NCI-H2107 (cell line): ENCODE data around the gene RNF224.
A peak's percentile ranks its signal among the peaks of the same experiment; 100 is the strongest.
"Not testable (repeated sequence)": the region's sequence is repeated elsewhere in the genome, so short reads cannot be mapped to it uniquely, and the experiment has no call there.

ENCODE experiments used
- DNase-seq: peaks from one replicate; lab custom pipeline; 2025; lab: John Stamatoyannopoulos, UW

RNF224 gene

DNA sequence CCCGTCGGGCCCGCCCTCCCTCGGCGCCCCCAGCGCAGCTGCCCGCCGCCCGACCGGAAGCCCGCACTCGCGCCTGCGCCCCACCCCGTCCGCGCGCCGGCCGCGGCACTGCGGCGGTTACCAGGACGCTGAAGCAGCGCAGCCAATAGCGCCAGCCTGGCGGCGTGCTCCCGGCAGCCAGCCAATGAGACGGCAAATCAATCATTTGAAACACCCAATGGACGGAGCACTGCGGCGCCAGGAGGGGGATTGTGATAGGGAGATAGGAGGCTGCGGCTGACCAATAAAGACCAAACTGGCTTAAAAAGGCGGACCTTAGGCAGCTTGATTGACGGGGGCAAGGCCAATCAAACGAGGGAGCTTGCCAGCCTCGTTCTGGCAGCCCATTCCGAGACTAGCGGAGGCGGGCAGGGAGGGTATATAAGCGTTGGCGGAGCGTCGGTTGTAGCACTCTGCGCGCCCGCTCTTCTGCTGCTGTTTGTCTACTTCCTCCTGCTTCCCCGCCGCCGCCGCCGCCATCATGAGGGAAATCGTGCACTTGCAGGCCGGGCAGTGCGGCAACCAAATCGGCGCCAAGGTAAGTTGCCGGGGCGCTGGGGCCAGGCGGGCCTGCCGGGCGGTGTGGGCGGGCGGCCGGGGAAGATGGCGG lies 13.7 kb downstream of the RNF224 start, which contains the start of gene TUBB4B:
TUBB4B (plus strand) TSS at position 447 of the 649 bp plus-strand sequence; CDS start at position 521, 74 bp downstream.
- DNase-seq: peak; percentile 100

DNA sequence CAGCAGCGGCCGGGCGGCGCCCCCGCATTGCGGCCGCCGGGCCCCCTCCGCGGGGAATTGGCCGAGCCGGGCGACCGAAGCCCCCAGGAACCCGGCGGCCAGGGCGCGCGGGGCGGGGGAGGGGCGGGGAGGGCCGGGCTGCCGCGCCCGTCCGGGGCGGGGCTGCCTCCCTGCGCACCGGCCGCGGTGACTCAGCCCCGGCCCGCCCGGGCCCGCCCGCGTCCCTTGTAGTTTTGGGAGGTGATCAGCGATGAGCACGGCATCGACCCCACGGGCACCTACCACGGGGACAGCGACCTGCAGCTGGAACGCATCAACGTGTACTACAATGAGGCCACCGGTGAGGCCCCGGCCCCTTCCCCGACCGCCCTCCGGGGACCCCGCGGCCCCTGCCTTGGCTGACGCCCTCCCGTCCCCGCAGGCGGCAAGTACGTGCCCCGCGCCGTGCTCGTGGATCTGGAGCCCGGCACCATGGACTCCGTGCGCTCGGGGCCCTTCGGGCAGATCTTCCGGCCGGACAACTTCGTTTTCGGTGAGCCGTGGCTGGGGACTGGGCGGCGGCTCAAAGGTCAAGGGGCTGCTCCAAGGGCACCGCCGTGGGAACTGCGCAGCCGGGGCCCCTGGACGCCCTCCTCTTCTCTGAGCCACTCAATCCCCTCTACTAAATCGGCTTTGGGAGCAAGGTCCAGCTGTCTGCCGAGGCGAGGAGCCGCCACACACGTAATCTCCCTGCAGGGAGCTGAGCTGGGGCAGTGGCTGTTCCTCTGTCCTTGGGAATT lies 14.4 kb downstream of the RNF224 start:
- no peak for DNase-seq

DNA sequence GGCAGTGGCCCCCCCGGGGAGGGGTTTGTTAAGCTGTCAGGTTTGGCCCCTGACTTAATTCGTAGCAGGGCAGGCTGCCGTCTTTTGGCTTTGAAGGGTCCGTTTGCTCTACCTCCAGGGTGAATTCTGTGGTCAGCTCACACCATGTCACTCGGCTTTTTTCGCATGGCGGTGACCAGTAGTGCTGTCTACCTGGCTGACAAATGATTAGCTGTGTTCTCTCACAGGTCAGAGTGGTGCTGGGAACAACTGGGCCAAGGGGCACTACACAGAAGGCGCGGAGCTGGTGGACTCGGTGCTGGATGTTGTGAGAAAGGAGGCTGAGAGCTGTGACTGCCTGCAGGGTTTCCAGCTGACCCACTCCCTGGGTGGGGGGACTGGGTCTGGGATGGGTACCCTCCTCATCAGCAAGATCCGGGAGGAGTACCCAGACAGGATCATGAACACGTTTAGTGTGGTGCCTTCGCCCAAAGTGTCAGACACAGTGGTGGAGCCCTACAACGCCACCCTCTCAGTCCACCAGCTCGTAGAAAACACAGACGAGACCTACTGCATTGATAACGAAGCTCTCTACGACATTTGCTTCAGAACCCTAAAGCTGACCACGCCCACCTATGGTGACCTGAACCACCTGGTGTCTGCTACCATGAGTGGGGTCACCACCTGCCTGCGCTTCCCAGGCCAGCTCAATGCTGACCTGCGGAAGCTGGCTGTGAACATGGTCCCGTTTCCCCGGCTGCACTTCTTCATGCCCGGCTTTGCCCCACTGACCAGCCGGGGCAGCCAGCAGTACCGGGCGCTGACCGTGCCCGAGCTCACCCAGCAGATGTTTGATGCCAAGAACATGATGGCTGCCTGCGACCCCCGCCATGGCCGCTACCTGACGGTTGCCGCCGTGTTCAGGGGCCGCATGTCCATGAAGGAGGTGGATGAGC lies 15.2 kb downstream of the RNF224 start:
- DNase-seq: no peak

DNA sequence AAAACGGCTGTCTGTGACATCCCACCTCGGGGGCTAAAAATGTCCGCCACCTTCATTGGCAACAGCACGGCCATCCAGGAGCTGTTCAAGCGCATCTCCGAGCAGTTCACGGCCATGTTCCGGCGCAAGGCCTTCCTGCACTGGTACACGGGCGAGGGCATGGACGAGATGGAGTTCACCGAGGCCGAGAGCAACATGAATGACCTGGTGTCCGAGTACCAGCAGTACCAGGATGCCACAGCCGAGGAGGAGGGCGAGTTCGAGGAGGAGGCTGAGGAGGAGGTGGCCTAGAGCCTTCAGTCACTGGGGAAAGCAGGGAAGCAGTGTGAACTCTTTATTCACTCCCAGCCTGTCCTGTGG lies 15.9 kb downstream of the RNF224 start:
- DNase-seq: not testable (repeated sequence)

DNA sequence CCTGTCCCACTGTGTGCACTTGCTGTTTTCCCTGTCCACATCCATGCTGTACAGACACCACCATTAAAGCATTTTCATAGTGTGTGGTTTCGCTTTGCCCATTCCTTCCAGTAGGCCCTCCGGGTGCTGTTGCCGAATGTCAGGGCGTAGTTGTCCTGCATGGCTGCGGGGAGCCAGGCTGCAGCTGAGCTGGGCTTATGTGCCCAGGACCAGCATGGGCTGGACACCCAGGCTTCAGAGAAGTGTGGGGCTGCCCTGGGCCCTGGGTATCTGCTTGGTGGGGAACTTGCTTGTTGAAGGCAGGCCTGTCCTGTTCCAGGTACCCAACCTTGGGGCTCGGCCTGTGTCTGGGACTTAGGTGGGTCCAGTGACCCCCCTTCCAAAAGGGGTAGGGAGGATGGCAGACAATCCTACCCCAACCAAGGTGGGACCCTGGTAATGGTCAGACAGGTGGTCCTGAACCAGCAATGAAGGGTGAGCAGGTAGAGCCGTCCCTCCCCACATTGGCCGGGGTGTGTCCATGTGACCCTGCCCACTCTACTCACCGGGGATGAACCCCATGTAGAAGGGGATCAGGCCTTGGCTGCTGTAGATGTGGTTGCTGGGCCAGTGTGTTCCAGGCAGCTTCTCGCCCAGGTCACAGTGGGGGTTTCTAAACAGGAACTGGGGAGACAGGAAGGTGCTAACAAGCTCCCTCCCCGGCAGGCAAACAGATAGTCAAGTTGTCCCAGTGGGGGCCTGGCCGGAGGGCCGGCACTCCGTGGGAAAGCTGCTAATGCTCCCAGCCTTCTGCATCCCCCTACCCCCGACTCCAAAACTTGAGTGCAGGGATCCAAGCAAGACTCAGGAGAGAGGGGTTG lies 16.6 kb downstream of the RNF224 start:
- no peak for DNase-seq

DNA sequence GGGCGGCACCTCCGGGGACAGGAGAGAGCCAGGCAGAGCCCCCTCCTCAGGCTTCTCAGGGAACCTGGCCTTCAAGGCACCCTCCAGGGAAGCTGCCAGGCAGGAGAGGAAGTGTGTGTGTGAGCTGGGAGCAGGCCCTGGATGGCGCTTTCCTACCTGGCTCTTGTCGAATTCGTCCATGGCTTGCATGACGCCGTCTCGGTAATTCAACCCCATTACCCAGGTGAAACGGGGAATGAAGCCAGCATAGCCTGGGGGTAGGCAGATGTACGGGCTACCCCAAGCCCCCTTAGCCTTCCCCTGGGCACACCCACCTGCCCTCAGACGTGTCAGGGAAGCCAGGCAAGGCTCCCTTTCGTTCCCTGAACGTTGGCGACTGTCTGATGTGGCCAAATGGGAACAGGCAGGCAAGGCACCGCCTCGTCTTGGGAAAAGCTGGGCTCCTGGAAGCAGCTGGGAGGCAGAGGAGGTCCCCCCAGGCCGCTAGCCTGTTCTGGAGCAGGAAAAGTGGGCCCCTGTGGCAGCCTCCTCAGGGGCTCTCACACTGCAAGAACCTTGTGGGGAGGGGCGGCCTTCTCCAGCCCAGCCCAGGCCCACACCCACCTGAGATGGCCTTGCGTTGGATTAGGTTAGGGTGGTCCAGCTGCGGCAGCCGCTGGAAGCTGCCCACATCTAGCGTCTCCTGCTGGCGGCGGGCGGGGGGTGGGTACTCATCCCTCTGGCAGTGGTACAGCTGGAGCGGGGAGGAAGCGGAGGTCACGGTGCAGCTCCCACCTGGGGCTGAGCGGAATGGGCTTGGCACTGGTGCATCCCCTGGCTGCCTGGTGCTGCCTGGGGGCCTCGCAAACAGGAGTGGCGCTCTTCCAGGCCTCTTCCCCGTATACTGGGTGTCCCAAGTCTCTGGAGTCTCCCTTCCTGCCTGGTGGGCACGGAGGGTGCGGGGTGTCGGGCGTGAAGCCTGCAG lies 17.5 kb downstream of the RNF224 start:
- peak; percentile 46 for DNase-seq

DNA sequence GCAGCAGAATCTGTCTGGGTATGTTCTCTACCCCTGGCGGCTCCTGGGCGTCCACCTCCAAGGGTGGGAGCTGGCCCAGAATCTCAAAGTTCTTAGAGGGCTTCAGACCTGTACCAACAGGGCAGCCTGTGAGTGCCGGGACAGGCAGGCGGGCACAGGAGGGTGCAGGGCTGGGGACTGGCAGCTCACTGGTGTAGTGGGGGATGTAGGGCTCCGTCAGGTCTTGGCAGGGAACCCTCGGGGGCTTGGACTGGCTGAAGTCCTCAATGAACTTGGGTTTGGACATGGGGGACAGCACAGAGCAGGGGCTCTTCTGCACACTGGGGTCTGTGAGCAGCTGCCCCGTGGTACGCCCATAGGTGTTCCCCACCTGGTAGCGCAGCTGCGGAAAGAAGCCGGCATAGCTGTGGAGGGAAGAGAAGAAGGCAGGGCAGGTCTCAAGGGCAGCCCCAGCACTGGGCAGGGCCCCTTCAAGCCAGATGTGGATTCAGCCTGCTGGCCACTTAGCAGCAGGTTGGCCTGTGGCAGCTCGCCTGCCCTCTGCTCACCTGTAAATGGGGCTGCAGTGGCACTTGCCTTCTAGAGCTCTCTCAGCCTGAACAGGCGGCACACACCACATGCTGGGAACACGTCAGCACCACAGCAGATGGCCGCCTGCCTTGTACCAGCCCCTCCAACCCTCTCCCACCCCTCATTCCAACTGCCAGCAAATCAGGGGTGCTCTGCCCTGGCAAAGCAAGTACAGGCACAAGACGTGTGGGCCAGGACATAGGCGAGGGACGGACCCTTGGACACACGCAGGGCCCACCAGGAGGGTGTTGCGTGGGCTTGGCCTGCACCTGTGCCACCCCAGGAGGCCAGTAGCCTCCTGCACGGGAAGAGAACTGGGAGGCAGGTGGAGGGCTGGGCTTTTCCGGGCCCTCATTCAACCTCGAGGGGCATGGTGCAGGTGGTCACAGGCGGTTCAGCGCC lies 18.4 kb downstream of the RNF224 start:
- no peak for DNase-seq

DNA sequence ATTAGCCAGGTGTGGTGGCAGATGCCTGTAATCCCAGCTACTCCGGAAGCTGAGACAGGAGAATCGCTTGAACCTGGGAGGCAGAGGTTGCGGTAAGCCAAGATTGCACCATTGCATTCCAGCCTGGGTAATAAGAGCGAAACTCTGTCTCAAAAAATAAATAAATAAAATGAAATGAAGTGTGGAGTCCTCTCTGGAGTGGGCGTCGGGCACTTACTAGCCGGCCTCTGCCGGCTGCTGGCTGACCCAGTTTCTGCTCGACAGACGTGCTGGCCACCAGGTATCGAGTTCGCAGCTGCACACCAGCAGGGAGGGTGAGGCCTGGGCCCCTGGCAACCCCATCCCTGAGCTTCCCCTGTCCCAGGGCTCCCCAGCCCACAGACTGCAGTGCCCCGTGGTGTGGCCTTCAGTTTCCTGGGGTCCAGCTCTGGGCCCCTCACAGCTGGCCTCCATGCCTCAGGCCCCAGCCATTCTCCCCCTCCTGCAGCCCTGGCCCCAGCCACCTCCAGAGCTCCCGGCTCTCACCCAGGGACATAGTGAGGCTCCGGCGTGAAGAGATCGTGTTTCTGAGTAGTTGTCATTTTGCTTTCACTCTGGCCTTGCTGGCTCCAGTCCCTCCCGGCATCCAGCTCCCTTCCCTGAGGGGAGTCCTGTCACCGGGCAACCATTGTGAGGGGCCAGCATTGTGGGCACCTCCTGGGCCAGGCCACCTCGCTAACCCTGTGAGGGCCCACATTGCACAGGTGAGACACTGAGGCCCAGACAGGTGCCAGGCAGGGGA lies 20.0 kb downstream of the RNF224 start:
- DNase-seq: peak; percentile 68

DNA sequence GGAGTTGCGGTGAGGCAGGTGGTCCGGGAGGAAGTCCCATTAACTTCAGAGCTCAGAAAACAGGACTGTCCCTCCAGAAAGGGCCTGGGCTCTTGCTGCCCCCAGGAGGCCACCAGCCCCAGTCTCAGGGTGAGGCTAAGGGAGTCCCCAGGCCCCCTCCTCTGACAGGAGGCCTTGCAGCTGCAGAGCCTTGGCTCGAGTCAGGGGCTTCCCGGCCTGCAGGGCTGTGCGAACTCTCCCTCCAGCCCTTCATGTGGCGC lies 20.5 kb downstream of the RNF224 start:
- no peak for DNase-seq

DNA sequence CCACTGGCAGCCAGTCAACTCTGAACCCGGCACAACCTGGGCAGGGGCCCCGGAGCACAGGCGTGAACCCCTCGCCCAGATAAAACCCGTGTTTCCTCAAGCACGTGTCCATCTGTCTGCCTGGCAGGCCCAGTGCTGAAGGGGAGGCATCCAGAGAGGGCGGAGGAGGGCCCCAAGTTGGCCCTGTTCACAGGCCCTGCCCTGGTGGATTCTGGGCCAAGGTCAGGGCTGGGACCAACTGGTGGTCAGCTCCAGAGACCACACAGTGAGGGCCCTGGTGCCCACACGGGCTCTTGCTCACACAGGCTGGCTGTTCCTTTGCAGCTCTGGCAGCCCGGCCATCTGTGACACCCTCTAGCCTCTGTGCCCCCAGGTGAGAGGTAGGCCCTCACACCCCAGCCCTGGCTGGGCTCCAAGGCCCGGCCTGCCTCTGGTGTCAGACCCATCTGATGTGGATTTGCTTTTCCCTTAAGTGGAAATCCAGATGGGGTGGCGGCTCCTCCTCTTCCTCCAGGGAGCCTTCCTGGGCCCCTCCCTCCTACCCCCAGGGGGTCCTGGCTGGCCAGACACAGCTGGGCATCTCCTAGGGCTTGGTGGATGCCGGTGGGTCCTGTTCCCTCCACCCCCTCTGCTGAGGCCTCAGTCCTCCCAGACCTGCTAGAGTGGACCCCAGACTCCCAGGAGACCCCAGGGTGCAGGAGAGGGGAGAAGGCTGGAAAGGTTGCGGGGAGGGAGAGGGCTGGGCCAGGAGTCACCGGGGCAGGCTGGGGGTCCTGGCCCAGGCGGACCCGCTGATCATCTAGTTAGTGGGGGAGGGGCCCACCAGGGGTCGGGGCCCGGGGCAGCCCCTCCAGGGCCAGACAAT lies 23.3 kb downstream of the RNF224 start:
- no peak for DNase-seq

DNA sequence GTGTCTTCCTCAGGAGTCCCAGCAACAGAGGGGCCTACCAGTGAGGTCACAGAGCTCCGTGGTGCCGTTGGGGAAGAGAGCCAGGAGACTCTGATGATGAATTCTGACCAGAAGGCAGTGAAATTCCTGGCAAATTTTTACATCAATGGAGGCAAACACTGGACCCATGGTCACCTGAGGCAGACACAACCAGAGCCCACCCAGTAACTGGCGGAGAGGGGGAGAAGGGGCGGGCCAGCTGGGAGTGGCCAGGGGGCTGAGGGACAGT lies 23.8 kb downstream of the RNF224 start, which contains the start of gene STPG3:
STPG3 (plus strand) TSS at position 93 of the 268 bp plus-strand sequence; CDS start at position 94, 1 bp downstream.
- DNase-seq: no peak

DNA sequence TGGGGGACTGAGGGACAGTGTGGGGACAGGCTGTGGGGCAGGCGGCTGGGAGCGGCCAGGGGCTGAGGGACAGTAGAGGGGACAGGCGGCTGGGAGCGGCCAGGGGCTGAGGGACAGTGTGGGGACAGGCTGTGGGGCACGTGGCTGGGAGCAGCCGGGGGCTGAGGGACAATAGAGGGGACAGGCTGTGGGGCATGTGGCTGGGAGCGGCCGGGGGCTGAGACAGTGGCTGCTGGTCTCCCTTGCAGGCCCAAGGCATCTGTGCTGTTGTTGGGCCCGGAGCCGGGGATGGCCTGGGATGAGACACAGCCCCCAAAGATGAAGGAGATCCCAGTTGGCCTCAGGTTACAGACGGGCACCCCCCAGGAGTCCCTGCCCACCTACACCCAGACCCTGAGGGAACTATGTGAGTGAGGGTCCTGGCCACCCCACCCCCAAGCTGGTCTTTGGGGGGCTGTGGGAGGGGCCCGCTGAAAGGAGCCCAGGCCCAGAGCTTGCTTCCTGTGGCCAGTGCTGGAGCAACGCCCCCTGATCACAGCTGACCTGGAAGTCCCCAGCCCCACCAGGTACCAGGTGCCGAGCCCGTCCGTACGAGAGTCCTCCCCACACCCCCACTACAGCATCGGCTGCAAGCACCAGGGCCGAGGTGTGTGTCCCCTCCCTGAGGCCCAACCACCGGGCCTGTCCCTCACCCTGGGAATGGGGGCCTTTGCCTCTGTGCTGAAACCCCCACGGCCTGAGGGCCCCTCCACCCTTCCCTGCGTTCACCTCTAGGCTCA lies 24.4 kb downstream of the RNF224 start:
- DNase-seq: no peak

DNA sequence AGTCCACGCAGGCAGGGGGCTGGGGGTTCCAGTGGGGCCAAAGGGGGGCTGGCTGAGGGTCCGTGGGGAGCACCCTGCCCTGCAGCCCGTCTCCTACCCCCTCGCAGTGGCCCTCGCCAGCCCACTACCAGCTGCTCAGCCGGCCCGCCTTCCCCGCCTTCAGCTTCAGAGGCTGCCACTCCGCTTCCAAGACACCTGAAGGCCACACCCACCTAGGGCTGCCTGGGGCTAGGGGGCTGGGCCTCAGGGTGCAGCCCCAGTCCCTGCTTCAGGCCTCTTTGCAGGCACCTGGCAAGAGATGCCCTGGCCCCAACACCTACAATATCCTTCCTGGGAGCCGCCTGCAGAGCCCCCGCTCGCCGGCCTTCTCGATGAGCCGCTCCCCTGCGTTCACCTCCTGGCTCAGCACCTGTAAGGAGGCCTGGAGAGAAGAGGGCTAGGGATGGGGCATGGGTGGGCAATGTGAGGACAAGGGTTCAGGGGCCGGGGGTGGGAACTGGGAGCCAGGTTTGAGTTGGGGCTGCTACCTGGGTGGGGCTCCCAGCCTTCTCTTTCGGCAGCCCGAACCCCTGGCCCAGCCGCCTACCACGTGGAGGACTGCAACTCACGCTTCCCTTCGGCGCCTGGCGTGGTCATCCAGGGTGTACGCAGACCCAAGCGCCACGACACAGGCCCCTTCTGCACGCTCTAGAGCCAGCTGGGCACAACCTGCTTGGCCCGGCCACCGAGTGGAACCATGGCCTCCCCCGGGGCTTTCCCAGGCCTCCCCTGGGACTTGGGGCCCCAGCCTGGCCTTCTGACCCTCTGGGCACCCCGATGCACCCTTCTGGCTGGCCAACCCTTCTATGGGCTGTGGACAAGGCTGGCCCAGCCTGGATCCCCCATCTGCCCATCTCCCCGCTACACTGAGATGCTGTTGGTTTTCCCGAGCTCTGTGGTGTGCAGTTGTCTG lies 25.5 kb downstream of the RNF224 start:
- DNase-seq: no peak

DNA sequence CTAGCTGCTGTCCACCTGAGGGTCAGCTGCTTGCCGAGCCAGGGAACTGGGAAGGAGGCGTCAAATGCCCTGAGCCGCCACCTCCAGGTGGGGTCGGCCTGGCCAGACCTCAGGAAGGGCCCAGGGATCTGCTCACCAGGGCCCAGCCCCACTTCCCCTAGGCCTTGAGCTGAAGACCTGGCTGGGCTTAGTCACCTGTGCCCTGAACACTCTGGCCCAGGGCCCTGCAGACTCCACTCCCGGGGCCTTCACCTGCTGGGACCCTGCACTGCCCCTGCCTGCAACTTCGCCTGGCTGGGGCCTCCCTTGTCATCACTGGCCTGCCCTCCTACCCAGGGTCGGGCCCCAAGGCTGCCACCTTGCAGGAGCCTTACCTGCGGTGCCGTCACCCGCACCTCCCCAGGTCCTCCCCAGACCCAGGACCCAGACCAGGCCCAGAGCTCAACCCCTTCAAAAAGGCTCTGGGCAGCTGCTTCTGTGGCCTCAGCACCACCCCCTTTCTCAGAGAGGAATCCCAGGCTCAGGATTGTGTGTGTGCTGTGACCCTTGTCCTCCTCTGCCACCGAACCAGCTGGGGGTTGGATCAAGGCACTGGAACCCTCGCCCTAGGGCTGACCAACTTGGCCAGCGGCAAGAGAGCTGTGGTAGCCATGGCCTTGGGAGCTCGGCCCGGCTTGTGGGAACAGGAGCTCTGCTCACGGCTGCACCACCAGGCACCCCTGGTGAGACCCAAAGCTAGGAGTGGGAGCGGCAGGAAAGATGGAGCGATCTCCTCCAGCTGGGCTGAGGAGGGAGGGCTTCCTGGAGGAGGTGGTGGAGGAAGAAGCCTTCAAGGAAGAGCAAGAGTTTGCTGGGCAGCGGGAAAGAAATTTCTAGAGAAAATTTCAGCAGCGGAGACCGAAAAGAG lies 26.7 kb downstream of the RNF224 start:
- no peak for DNase-seq
